ENCODE measurements around the gene PFN3.

The PFN3 gene

DNA sequence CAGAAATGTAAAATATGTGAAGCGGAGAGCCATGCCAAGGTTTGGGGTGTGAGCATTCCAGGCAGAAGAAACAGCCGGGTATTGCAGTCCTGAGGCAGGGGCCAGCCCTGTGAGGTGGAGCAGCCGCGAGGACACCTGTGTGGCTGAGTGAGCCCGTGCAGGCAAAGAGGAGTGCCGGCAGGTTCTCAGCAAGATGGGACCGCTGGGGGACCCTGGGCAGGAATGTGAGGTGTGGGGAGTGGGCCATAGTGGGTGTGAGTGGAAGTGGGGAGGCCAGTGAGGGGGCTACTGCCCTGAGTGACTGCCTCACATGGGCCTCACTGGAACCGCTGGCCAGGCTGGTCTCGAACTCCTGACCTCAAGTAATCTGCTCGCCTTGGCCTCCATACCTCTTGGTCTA is 38.0 kb upstream of the PFN3 start:
- no peak for DNase-seq (ENCODE audit: low read depth in 2 of 2)

DNA sequence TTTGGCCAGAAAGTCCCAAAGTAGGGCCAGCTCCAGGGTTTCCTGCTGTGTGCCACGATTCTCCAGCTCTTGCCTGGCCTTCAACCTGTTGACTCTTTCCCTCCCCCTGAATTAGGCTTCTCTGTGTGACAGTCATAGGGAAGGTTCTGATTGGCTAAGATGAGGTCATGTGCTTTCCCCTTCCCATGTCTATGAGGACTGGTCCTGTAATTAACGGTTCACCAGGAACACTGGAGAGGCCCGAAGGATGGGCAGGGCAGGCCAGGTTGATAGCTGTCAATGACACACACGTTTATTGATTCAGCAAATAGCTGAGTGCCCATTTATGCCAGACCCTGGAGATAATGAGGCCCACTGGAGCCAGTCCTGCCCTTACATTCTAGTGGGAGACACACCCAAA is 37.2 kb upstream of the PFN3 start:
- DNase-seq (ENCODE audit: low read depth in 2 of 2), result no peak

DNA sequence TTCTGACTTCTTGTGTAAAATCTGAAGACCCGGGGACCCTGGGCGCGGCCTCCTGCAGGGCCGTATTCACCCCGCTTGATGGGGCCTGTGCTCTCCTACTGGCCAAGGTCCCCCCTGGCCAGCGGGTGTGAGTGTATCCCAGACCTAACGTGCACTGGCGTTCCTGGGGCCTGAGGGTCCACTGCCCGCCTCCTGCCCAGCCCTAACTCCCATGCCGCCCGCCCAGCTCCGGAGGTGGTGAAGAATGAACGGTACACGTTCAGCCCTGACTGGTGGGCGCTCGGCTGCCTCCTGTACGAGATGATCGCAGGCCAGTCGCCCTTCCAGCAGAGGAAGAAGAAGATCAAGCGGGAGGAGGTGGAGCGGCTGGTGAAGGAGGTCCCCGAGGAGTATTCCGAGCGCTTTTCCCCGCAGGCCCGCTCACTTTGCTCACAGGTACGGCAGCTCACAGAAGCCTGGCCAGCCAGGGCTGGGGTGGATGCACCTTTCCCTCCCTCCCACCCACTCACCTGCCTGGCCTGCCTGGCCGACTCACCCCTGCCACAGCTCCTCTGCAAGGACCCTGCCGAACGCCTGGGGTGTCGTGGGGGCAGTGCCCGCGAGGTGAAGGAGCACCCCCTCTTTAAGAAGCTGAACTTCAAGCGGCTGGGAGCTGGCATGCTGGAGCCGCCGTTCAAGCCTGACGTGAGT is 35.5 kb upstream of the PFN3 start:
- no peak for DNase-seq (ENCODE audit: low read depth in 2 of 2)

DNA sequence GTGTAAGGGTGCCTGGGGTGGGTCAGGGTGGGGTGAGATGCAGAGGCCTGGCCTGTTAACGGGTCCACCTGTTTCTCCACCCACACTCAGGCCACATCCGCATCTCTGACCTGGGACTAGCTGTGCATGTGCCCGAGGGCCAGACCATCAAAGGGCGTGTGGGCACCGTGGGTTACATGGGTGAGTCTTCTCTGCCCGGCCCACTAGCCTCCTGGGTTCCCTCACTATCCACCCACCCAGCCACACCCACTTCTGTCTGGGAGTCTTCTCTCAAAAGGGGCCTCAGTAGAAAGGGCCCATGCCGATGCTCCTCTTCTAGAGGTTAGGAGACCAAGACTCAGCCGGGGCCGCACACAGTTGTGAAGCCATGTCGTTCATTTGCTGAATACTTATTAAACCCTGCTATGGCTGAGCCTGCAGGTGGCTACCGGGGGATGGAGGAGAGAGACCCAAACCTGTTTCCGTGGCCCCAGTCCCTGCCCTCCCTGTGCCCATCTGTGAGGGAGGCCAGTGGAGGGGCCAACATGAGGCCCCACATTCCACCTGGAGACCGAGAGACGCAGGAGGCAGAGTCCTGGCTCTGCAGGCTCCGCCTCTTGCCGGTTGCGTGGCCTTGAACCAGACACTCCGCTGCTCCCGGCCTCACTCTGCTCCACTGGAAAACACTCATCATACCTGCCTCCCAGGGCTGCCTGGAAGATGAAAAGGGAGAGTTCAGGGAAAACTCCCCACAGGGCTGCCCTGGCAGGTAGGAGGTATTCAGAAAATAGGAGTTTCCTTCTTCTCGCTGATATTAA is 34.7 kb upstream of the PFN3 start:
- DNase-seq (ENCODE audit: low read depth in 2 of 2), result no peak

DNA sequence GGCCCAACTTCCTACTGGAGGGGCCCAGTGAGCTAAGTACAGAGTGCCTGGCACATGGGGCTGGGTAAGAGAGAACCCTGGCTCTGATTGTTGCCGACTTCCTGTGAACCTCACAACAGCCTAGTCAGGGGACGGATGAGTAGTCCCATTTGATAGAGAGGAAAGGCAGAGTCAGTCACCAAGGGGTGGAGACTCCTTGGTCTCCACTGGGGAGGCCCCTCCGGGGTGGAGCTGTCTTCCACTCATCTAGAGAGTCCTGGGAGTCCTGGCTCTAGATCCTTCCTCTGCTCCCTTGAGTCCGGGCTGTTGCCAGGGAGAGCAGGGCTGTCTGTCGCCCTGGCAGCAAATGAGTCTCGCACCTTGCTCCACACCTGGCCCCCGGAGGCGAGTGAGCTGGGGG is 34.0 kb upstream of the PFN3 start:
- peak; percentile 39 to 46 for DNase-seq (ENCODE audit: low read depth in 2 of 2)

DNA sequence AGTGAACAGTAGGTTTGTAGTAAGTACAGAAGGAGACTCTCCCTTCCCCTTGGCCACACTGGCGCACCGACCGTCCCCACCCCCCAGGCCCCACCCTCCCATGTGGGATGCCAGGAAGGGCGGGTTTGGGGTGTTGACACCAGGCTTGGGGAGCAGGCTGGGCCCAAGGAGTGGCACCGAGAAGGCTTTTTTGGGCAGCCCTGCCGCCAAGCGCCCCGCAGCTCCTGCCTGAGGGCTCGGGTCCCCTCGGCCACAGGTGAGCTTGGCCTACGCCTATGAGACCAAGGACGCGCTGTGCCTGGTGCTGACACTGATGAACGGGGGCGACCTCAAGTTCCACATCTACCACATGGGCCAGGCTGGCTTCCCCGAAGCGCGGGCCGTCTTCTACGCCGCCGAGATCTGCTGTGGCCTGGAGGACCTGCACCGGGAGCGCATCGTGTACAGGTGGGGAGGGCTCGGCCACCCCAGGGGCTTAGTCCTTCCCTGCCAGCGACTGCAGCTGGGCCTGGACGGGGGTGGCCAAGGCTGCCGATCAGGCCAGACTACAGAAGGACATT is 33.3 kb upstream of the PFN3 start:
- no peak for DNase-seq (ENCODE audit: low read depth in 2 of 2)

DNA sequence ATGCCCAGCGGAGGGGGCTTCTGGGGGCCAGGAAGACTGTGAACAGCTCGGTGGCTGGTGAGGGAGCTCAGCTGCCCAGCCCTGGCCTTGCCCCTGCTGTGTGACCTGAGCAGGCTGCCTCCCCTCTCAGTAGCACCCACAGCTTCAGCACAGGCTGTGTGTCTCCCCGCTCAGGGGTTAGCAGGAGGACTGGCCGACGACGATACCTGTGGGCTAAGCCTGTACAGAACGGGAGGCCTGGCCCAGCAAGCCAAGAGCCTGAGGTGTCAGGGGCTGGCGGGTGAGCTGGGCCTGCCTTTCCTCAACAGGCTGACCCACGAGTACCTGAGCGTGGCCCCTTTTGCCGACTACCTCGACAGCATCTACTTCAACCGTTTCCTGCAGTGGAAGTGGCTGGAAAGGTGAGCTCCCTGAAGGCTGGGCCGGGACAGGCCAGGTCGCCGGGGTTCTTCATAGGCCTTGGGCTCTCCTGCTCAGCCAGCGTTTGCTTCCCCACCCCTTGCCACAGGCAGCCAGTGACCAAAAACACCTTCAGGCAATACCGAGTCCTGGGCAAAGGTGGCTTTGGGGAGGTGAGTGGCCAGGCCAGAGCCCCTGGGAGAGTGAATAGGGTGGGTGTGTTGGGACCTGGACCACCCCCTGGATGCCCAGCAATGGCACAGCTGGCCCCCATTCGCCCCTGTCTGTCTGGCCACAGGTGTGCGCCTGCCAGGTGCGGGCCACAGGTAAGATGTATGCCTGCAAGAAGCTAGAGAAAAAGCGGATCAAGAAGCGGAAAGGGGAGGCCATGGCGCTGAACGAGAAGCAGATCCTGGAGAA is 32.6 kb upstream of the PFN3 start:
- no peak for DNase-seq (ENCODE audit: low read depth in 2 of 2)

DNA sequence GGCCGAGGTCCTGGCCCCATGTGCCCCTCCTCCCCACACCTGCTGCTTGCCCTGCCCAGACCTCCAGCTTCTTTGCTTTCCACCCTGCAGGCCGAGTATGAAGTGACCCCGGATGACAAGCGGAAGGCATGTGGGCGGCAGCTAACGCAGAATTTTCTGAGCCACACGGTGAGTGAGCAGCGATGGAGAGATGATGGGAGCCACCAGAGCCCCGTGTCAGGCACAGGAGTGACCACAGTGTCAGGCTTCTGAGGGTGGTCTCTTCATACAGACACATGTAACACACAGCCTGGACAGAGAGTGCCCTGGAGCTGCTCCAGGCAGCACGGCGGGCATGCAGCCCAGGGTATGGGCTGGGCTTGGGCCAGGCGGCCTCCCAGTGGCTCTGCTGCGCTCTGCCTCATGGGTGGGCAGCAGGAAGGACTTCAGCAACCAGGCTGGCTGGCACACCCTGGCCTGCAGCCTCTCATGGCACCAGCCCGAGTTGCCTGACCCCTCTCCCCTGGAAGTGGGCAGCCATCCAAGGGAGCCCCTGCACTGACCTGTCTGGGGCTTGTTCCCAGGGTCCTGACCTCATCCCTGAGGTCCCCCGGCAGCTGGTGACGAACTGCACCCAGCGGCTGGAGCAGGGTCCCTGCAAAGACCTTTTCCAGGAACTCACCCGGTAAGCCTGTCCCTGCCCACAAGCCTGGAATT is 31.8 kb upstream of the PFN3 start:
- peak in 1 of 2 donors; percentile 42 for DNase-seq (ENCODE audit: low read depth in 2 of 2)

DNA sequence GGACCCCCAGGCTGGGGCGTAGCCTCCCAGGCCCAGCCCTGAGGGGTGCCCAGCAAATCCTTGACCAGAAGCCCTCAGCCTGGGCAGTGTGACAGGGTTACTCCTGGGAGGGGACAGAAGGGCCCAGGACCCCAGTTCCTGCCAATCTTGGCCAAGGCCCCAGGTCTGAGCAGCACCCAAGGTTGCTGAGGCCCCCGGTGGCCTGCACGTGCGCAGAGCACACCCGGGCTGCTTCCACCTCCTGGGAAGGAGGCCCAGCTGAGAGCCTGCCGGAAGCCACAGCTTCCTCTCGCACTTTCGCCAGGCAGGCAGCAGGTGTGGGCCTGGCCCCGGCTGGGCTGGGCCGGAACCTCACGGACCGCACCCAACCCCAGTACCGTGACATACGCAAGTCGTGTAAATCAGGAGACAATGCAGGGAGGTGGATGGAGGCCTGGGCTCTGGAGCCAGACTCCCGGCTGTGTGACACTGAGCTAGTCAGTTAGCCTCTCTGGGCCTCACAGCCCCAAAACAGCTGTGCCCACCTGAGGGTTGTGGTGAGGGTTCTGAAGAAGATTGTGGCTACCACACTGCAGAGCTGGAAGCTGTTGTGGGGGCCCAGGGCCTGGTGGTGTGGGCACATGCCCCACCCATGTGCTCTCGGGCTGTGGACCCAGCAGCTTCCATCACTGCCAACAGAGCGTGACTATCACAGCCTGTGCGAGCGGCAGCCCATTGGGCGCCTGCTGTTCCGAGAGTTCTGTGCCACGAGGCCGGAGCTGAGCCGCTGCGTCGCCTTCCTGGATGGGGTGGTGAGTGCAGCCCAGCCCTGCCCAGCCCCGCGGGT is 31.1 kb upstream of the PFN3 start:
- DNase-seq (ENCODE audit: low read depth in 2 of 2), result peak in 1 of 2 donors; percentile 51

DNA sequence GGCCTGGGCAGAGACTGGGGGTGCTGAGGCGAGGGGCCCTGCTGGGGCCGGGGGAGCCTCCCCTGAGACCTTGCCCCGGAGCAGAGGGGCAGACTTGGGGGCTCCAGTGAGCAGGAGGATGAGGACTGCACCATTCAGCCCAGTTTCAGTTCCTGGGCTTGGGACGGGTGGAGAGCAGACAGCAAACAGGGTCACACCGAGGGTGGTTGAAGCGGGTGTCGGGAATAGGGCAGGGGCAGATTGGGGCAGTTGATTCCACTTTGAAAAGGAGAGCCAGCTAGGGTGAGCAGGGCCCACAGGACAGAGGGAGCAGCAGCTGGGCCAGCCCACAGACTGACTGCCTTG is 30.5 kb upstream of the PFN3 start:
- no peak for DNase-seq (ENCODE audit: low read depth in 2 of 2)

DNA sequence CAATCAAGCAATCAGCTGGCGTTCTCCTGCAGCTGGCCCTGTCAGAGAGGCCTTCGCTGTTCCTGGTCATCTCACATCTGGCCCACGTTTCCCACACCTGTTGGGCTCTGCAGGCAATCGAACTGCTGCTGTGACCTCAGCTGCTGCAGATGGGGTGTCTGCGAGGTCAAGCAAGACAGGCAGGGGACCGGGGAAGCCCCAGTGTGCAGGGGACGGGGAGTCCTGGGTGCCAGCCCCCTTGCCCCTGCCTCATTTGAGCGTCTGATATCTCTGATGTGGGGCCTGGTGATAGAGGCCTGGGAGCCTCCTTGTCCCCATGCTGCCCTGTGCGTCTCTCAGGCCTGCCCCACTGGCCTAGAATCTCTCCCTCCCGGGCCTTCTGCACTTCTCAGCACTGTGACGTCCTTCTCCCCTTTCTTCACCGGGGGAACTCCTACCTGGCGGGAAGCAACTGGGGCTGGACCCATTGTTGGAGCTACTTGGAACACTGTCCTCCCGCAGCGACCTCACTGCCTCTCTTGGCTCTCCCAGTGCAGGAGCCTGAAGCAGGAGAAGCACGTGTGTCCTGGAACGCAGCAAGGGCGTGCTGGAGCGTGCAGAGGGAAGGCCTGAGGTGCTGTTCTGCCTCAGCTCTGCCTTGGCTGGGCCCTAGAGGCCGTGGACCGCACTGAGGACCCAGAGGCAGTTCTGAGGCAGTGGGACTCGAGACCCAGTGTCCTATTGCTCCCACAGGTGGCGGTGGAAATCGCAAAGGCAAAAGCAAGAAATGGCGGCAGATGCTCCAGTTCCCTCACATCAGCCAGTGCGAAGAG is 29.9 kb upstream of the PFN3 start:
- DNase-seq (ENCODE audit: low read depth in 2 of 2), result no peak

DNA sequence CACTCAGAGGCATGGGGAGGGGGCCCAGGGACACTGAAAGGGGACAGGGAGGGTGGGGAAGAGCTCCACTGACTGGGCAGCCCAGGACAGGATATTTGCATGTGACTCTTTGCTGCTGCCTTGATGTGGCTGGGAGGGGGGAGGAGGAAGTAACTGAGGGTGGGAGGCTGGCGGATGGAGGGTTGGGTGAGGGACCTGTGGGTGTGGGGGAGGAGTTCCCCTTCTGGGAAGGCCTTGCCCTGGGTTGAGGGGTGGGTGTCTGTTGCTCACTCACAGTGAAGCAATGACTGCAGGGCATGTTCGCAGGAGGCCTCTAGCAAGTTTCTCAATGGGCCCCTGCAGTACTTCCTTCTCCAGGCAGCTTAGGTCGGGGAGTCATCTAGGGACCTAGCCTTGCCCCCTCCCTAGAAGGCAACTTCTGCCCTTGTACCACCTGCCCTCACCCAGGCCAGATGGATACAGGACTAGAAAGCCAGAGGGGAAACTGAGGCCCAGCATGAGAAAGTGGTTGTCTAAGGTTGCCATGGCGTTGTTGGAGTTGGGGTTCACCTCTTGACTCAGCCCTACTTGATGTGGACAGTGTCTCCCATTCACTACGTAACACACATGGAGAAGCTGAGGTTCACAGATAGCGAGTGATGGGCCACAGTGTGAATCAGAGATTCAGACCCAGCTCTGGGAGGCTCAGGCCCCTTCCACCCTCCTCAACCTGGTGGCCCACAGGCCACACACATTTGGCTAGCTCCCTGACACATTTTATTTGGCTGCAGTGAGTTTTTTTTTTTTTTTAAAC is 29.0 kb upstream of the PFN3 start:
- peak; percentile 73 to 86 for DNase-seq (ENCODE audit: low read depth in 2 of 2)

DNA sequence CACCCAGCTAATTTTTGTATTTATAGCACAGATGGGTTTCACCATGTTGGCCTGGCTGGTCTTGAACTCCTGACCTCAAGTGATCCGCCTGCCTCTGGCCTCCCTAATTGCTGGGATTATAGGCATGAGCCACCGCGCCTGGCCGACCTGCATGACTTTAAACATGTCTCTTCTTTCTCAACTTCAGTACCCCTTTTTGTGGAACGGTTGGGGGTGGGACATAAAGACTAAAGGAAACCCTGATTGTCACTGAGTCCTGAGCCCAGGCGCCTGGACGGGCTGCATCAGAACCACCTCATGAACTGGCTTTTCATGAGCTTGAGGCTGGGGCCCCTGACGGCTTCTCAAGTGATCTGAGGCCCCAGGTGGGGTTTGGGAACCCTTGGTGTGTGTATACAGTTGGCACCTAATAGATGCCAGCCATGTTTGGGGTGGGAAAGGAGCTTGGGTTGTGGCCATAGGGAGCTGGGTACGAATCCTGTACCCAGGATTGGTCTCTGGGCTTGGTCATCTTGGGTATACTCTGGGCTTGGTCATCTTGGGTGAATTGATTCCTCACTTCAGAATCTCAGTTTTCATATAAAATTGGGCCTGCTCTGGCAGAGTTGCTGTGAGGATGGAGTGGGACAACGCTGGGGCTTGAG is 28.2 kb upstream of the PFN3 start:
- DNase-seq (ENCODE audit: low read depth in 2 of 2), result no peak

DNA sequence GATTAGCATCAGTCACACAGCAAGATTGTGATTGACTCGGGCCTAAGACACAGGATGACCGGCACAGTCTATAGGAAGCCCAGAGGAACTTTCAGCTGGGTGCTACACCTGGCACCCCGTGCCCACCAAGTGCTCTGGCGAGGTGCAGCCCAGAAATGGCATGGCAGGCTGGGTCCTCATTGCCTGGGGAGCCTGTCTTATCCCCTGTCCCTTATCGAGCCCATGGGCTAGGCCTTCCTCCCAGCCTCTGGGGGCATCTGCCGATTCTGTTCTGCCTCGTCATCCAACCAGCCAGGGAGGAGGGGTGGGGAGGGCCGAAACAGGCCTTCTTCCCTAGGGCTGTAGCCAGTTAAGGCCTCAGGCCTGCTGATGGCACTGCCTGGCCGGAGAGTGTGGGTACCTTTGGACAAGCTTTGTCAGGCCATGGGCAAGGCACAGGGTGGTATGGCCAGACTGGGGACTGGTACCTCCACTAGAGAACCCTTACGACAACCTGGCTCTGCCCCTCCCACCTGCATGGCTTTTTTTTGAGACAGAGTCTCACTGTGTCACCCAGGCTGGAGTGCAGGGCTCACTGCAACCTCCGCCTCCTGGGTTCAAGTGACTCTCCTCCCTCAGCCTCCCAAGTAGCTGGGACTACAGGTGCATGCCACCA is 27.6 kb upstream of the PFN3 start:
- DNase-seq (ENCODE audit: low read depth in 2 of 2), result no peak

DNA sequence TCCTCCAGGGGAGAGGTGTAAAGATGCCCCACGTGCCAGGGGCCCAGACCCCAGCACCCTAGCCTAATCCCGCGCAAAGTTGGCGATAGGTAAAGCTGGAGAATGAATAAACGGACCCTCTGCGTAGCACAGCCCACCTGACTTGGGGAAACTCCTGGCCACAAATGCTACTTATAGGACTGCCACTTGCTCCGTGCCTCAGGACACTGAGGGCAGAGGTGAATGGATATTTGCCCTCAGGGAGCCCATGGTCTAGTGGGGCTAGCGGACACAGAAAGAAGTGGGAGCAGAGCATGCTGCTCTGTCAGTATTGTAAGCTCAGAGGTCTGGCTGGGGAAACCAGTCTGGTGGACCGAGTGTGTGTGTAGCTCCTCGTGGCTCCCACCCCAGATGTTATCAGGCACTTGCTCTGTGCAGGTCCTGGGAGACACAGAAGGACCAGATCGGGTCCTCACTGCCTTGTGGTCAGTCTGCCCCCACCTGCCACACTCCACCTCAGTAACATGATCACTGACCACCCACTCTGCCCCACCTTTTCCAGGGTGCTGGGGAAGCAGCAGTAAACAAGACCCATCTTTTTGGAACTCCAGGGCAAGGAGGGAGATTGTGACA is 26.9 kb upstream of the PFN3 start:
- no peak for DNase-seq (ENCODE audit: low read depth in 2 of 2)

DNA sequence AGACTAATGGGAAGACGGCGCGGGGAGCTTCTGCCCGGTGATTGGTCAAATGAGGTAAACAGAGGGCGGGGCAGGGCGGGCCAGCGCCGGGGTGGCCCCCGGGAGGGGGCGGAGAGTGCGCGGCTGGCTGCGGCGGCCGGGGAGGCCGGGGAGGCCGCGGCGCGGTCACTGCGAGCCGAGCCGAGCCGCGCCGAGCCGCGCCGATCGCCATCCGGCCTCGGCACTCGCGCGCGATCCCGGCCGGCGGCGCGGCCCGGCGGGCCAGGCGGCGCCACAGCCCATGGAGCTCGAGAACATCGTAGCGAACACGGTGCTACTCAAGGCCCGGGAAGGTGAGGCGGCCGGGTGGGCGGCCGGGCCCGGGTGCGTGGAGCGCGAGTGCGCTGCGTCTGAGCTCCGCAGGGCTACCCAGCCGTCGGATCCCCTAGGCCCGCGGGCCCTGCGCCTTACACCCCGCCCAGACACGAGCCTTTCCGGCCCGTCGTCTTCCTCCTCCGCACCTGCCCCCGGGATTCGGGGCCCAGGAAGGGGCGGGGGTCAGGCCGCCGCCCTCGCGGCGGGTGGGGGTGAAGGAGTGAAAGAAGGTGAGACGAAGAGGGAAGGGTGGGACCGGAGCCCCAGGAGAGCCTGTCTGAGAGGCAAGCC is 26.2 kb upstream of the PFN3 start, which contains the start of gene GRK6:
Gene GRK6, plus strand, starts transcription at position 111 of the 645 bp plus-strand sequence. Its CDS starts 170 bp downstream, at position 281.
- peak; percentile 42 to 67 for DNase-seq (ENCODE audit: low read depth in 2 of 2)
